Thyroid gland (tissue), 4 donors: ENCODE data around the gene SUN2. TPM values are rescaled to one million over a fixed set of nuclear protein-coding genes. Genes with fewer than 3 reads are reported as not detected.

Experiments
- DNase-seq, 2 donors: peaks; one replicate each; pipeline ENCODE4 v3.0.0-alpha.2; 2019
- H3K27ac ChIP-seq, 3 donors: fragments of 200-600 bp; sonication (generic); 1 replicate in 2 of 3; 2 replicates in 1 of 3; pipeline ENCODE4 v1.5.1; 2016 to 2019; ENCODE audit warnings: mild to moderate bottlenecking in 1 of 3, moderate library complexity in 1 of 3
- H3K27me3 ChIP-seq: fragments of 200-600 bp; sonication (generic); one replicate; pipeline ENCODE4 v1.5.1; 2019
- H3K36me3 ChIP-seq, 2 donors: fragments of 200-600 bp; sonication (generic); one replicate each; pipeline ENCODE4 v1.5.1; 2016 to 2019
- H3K4me1 ChIP-seq, 2 donors: fragments of 200-600 bp; sonication (generic); one replicate each; pipeline ENCODE4 v1.5.1; 2017 to 2019
- H3K4me3 ChIP-seq, 3 donors: fragments of 200-600 bp; sonication (generic); replicated peaks in 1 of 3; 1 replicate in 2 of 3; 2 replicates in 1 of 3; pipeline ENCODE4 v1.5.1; 2016; ENCODE audit warnings: mild to moderate bottlenecking in 1 of 3
- H3K9me3 ChIP-seq: fragments of 200-600 bp; sonication (generic); one replicate; pipeline ENCODE4 v1.5.1; 2017
- CTCF ChIP-seq, 6 experiments: fragments of 200-600 bp in 3 of 6; fragments of 450-650 bp in 3 of 6; sonication (generic) in 3 of 6; IDR thresholded peaks; one replicate each; pipeline ENCODE4 v1.5.1; 2016 to 2019; ENCODE audit warnings: antibody characterized with exemption in 6 of 6, mild to moderate bottlenecking in 2 of 6, inconsistent platforms in 1 of 6, moderate library complexity in 1 of 6
- POLR2A ChIP-seq, 2 donors: fragments of 450-650 bp; IDR thresholded peaks; one replicate each; pipeline ENCODE4 v1.6.1; 2017; ENCODE audit warnings: antibody characterized with exemption in 2 of 2, mild to moderate bottlenecking in 2 of 2, moderate library complexity in 1 of 2
- WGBS, 2 donors: methylation state at CpG; one replicate each; pipeline ENCODE4 v1.1.5; 2017; 5-methylcytosine and 5-hydroxymethylcytosine counted together
- intact Hi-C: fragments of 100-400 bp; cut with DNase I; formaldehyde crosslinking; loops from one replicate; pipeline ENCODE4 v1.15.1; 2023
- total RNA-seq, 4 donors: library from RNA; depleted of rRNA; stranded (reverse); fragments of >200 nt; gene quantifications; one replicate each; pipeline ENCODE4 v1.2.3, GENCODE V29; 2016

SUN2 gene
- total RNA-seq, 4 donors from 2014 or later = 137 to 356 (median 153) TPM

GRCh38 chr22:38773363-38773946 lies 17.7 kb upstream of the SUN2 start:
- Histone ChIP-seq H3K4me1 (no peaks in the 10 kb centered on the region), H3K27me3 (no peaks in the 10 kb centered on the region), H3K9me3 (no peaks in the 10 kb centered on the region), H3K36me3 (no peaks in the 10 kb centered on the region), H3K27ac (no peak overlapping the region), H3K4me3 (no peak overlapping the region)
- 98 to 99% methylated on average over 4 of the region's 4 CpGs for WGBS, 2 donors
- no peak for DNase-seq
- TF ChIP-seq POLR2A (IDR thresholded peaks at IDR 0.05) (no peak), CTCF (IDR thresholded peaks at IDR 0.05) (no peak)
- intact Hi-C loops = loop anchor here (10.0 kb wide), 2 partner anchors 91 to 351 kb away; no protein-coding TSS in a partner anchor

GRCh38 chr22:38772623-38772873 lies 16.8 kb upstream of the SUN2 start:
- H3K27ac ChIP-seq = no peak overlapping the region
- no peaks in the 10 kb centered on the region for H3K27me3 ChIP-seq
- intact Hi-C loops = loop anchor here (10.0 kb wide), 2 partner anchors 92 to 352 kb away; no protein-coding TSS in a partner anchor
- 71 to 88% methylated on average over 4 to 6 of the region's 8 CpGs for WGBS, 2 donors
- no peak overlapping the region for H3K4me3 ChIP-seq
- no peaks in the 10 kb centered on the region for H3K9me3 ChIP-seq
- no peaks in the 10 kb centered on the region for H3K36me3 ChIP-seq
- H3K4me1 ChIP-seq = no peaks in the 10 kb centered on the region
- TF ChIP-seq POLR2A (IDR thresholded peaks at IDR 0.05) (no peak), CTCF (IDR thresholded peaks at IDR 0.05) (no peak)
- DNase-seq = no peak

- TF ChIP-seq POLR2A (IDR thresholded peaks at IDR 0.05) = no peak
- no peak for TF ChIP-seq CTCF (IDR thresholded peaks at IDR 0.05)
- Histone ChIP-seq H3K4me1 (peaks cover 0 to 8% of the 10 kb centered on the region in 2 donors), H3K27me3 (no peaks in the 10 kb centered on the region), H3K4me3 (no peak overlapping the region), H3K9me3 (no peaks in the 10 kb centered on the region), H3K27ac (no peak overlapping the region), H3K36me3 (no peaks in the 10 kb centered on the region)
- DNase-seq = no peak
- intact Hi-C loops = loop anchor here (10.0 kb wide), 2 partner anchors 94 to 354 kb away; no protein-coding TSS in a partner anchor
- WGBS, 2 donors = 88 to 90% methylated on average over 15 to 16 of the region's 16 CpGs
Observed at GRCh38 chr22:38770257-38770949, 14.6 kb upstream of the SUN2 start.

GRCh38 chr22:38768036-38768435 lies 12.2 kb upstream of the SUN2 start:
- no peak for DNase-seq
- Histone ChIP-seq H3K4me1 (peaks cover 0 to 8% of the 10 kb centered on the region in 2 donors), H3K27ac (no peak overlapping the region), H3K4me3 (no peak overlapping the region), H3K27me3 (no peaks in the 10 kb centered on the region), H3K9me3 (no peaks in the 10 kb centered on the region), H3K36me3 (no peaks in the 10 kb centered on the region)
- 87 to 91% methylated on average over 10 to 11 of the region's 11 CpGs for WGBS, 2 donors
- intact Hi-C loops = no loop called here
- no peak for TF ChIP-seq CTCF (IDR thresholded peaks at IDR 0.05)
- TF ChIP-seq POLR2A (IDR thresholded peaks at IDR 0.05) = no peak

GRCh38 chr22:38767313-38767712 lies 11.5 kb upstream of the SUN2 start:
- Histone ChIP-seq H3K4me3 (no peak overlapping the region), H3K27ac (no peak overlapping the region), H3K4me1 (peaks cover 0 to 8% of the 10 kb centered on the region in 2 donors), H3K27me3 (no peaks in the 10 kb centered on the region), H3K36me3 (no peaks in the 10 kb centered on the region), H3K9me3 (no peaks in the 10 kb centered on the region)
- no peak for TF ChIP-seq POLR2A (IDR thresholded peaks at IDR 0.05)
- TF ChIP-seq CTCF (IDR thresholded peaks at IDR 0.05) = no peak
- WGBS, 2 donors = 82 to 84% methylated on average over 7 to 9 of the region's 9 CpGs
- intact Hi-C loops = no loop called here
- DNase-seq = no peak
